CD4-positive, CD25-positive, alpha-beta regulatory T cell (primary cell): ENCODE results near the gene ECM1. TPM values are rescaled to one million over a fixed set of nuclear protein-coding genes. Genes with fewer than 3 reads are reported as not detected.
A peak's percentile ranks its signal among the peaks of the same experiment; 100 is the strongest.

Source experiments
- ATAC-seq, 2 donors: fragments of 150-1000 bp; cut with Tn5 transposase; one replicate each; pipeline ENCODE4 v1.10.0; 2021; ENCODE audit warnings: low read depth in 2 of 2, moderate number of reproducible peaks in 2 of 2, moderate library complexity in 1 of 2
- DNase-seq, 3 donors: peaks; one replicate each; pipeline versions ENCODE4 v3.0.0 to v3.0.0-alpha.2; 2012 to 2022; ENCODE audit warnings: mixed read lengths in 1 of 3
- H3K27ac ChIP-seq: one replicate; pipeline ENCODE4 v1.7.0; 2013; ENCODE audit warnings: mild to moderate bottlenecking, low read length; ENCODE audit not compliant: insufficient read depth, poor library complexity, severe bottlenecking
- H3K27me3 ChIP-seq: one replicate; pipeline ENCODE4 v1.7.0; 2013; ENCODE audit warnings: low read length; ENCODE audit not compliant: control insufficient read depth, insufficient read depth
- H3K36me3 ChIP-seq: one replicate; pipeline ENCODE4 v1.7.0; 2013; ENCODE audit warnings: mild to moderate bottlenecking, low read length, moderate library complexity; ENCODE audit not compliant: control insufficient read depth, insufficient read depth
- H3K4me1 ChIP-seq: 2 replicates; pipeline ENCODE4 v1.7.0; 2013; ENCODE audit warnings: mild to moderate bottlenecking, low read length; ENCODE audit not compliant: insufficient read depth, control insufficient read depth, poor library complexity, severe bottlenecking
- H3K4me3 ChIP-seq: one replicate; pipeline ENCODE4 v1.7.0; 2013; ENCODE audit warnings: low read depth, mild to moderate bottlenecking, low read length, moderate library complexity
- H3K9me3 ChIP-seq, 2 experiments: 1 replicate in 1 of 2; 2 replicates in 1 of 2; pipeline ENCODE4 v1.7.0; 2013; ENCODE audit warnings: low read length in 2 of 2, mild to moderate bottlenecking in 1 of 2, moderate library complexity in 1 of 2; ENCODE audit not compliant: control insufficient read depth in 2 of 2
- H3K27ac Mint-ChIP-seq, 3 donors: one replicate each; pipeline ENCODE4 v1.8.0; 2020 to 2022; ENCODE audit warnings: mild to moderate bottlenecking in 3 of 3, mixed read lengths in 3 of 3, moderate library complexity in 2 of 3
- H3K27me3 Mint-ChIP-seq: one replicate; pipeline ENCODE4 v1.8.0; 2022; ENCODE audit warnings: mild to moderate bottlenecking, mixed read lengths
- H3K36me3 Mint-ChIP-seq: one replicate; pipeline ENCODE4 v1.8.0; 2020; ENCODE audit warnings: mixed read lengths
- H3K4me1 Mint-ChIP-seq, 4 donors: one replicate each; pipeline ENCODE4 v1.8.0; 2020 to 2022; ENCODE audit warnings: mixed read lengths in 4 of 4, mild to moderate bottlenecking in 1 of 4
- H3K4me3 Mint-ChIP-seq, 4 donors: one replicate each; pipeline ENCODE4 v1.8.0; 2020 to 2022; ENCODE audit warnings: mild to moderate bottlenecking in 4 of 4, mixed read lengths in 4 of 4, moderate library complexity in 3 of 4
- H3K9me3 Mint-ChIP-seq, 7 donors: one replicate each; pipeline ENCODE4 v1.8.0; 2020 to 2022; ENCODE audit warnings: mixed read lengths in 7 of 7, mild to moderate bottlenecking in 3 of 7, moderate library complexity in 2 of 7
- polyA plus RNA-seq, 4 donors: library from polyadenylated mRNA; unstranded; fragments of 300-500 nt; fragmentation: Illumina TruSeq; gene quantifications; one replicate each; pipeline ENCODE4 v1.2.3, GENCODE V29; 2021
- total RNA-seq: library from RNA; stranded (reverse); gene quantifications from one replicate; pipeline ENCODE4 v1.2.3, GENCODE V29; 2022

The ECM1 gene
- total and polyA plus RNA-seq, 5 donors from 2014 or later, result 0.10 to 0.22 TPM; not detected in 3

DNA sequence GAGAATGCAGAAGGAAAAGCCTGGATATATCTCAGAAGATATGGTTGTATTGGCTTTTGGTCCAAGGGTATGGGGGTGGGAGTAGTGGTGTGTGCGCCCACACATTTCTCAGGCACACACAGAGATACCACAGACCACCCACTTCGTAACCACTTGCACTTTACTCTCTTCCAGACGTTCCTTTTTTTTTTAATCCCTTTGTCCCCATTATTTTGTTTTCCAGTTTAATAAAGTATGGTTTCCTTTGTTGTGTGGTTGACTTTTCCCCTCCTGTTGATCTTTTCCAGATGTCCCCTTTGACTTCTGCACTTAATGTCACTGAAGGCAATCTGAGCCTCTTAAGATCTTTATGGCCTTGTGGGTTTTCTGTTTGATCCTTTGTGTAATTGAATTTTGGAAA lies 31.2 kb upstream of the ECM1 start:
- Histone ChIP-seq H3K36me3 (peaks cover 16% of the 10 kb centered on the region), H3K4me3 (no peak overlapping the region), H3K9me3 (no peaks in the 10 kb centered on the region), H3K27me3 (no peaks in the 10 kb centered on the region), H3K4me1 (no peaks in the 10 kb centered on the region), H3K27ac (no peak overlapping the region)
- Mint-ChIP-seq H3K36me3 (peaks cover 8% of the 10 kb centered on the region), H3K27me3 (no peaks in the 10 kb centered on the region), H3K4me3 (no peak overlapping the region), H3K9me3 (no peaks in the 10 kb centered on the region), H3K4me1 (peaks cover 10 to 19% (median 11%) of the 10 kb centered on the region in 4 donors), H3K27ac (peak overlapping the region in 1 of 3 donors; percentile 55)
- ATAC-seq (no peak), DNase-seq (no peak)

DNA sequence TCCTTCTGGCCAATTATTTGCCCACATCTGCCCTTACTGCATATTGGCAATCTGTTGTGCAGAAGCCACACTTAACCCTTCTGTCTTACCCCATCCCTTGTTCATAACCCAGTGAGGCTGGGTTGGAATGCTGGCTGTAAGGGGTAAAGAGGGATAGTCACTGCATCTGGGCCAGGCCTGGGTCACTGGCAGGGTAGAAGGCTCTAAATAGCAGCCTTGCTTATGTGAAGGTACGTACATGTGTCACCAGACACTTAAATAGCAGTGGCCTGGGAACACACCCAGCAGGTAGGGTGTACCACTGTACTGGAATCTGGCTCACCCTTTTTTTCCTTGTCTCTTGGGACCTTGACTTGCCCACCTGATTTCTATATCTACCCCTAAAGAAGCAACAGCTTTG lies 30.6 kb upstream of the ECM1 start:
- H3K36me3 Mint-ChIP-seq, result peaks cover 2% of the 10 kb centered on the region
- no peaks in the 10 kb centered on the region for H3K27me3 Mint-ChIP-seq
- no peaks in the 10 kb centered on the region for H3K9me3 Mint-ChIP-seq
- H3K27ac Mint-ChIP-seq, result peak overlapping the region in 2 of 3 donors; percentile 62 to 87
- peaks cover 10 to 18% (median 11%) of the 10 kb centered on the region in 4 donors for H3K4me1 Mint-ChIP-seq
- ATAC-seq, result no peak
- no peak overlapping the region for H3K4me3 ChIP-seq
- no peak overlapping the region for H3K4me3 Mint-ChIP-seq
- no peaks in the 10 kb centered on the region for H3K27me3 ChIP-seq
- no peaks in the 10 kb centered on the region for H3K4me1 ChIP-seq
- peaks cover 10% of the 10 kb centered on the region for H3K36me3 ChIP-seq
- no peak for DNase-seq
- no peak overlapping the region for H3K27ac ChIP-seq
- H3K9me3 ChIP-seq, result no peaks in the 10 kb centered on the region

DNA sequence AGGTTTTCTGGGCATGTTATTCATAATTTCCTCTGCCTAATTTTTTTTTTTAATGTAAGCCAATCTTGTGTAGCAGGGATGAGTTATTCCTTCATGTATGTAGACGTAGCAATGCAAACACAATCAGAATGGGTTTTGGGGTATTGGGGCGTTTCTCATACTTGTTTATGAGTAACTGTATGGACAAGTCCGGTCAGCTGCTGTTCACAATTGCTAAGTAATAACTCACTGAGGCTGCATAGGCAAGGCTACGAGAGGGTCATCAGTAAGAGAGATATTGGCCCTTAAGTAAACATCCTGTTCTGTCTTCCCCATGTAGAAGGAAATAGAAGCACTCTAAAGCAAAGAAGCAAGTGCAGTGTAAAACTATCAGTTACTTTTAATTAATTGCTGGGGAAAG lies 30.2 kb upstream of the ECM1 start:
- no peak overlapping the region for H3K4me3 ChIP-seq
- Mint-ChIP-seq H3K36me3 (no peaks in the 10 kb centered on the region), H3K27me3 (no peaks in the 10 kb centered on the region), H3K4me3 (no peak overlapping the region), H3K4me1 (peaks cover 10 to 18% (median 11%) of the 10 kb centered on the region in 4 donors), H3K27ac (peak overlapping the region in 2 of 3 donors; percentile 62 to 87), H3K9me3 (no peaks in the 10 kb centered on the region)
- no peak for ATAC-seq
- H3K27ac ChIP-seq, result no peak overlapping the region
- H3K36me3 ChIP-seq, result peaks cover 7% of the 10 kb centered on the region
- H3K4me1 ChIP-seq, result no peaks in the 10 kb centered on the region
- no peaks in the 10 kb centered on the region for H3K27me3 ChIP-seq
- H3K9me3 ChIP-seq, result no peaks in the 10 kb centered on the region
- no peak for DNase-seq

DNA sequence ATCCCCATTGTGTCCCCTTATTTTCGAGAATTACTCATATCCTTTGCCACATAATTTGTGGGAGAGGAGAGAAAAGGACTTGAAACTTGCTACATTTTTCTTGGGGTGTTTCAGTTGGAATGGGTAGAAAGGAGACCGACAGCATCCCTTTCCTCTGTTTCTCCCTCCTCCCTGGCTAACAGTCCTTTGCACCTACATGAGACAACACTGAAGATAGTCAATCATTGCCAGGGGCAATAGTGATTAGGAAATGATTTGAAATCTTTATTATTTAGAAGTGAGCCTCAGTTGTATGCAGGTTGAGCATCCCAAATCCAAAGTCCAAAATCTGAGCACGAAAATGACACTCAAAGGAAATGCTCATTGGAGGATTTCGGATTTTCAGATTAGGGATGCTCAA lies 28.5 kb upstream of the ECM1 start:
- H3K36me3 Mint-ChIP-seq, result no peaks in the 10 kb centered on the region
- no peak overlapping the region for H3K27ac ChIP-seq
- H3K27me3 Mint-ChIP-seq, result no peaks in the 10 kb centered on the region
- DNase-seq (no peak), ATAC-seq (no peak)
- H3K9me3 ChIP-seq, result no peaks in the 10 kb centered on the region
- no peak overlapping the region for H3K4me3 ChIP-seq
- H3K9me3 Mint-ChIP-seq, result no peaks in the 10 kb centered on the region
- peak overlapping the region in 1 of 3 donors; percentile 54 for H3K27ac Mint-ChIP-seq
- H3K4me1 Mint-ChIP-seq, result peaks cover 3 to 18% (median 11%) of the 10 kb centered on the region in 4 donors
- H3K4me3 Mint-ChIP-seq, result no peak overlapping the region
- H3K27me3 ChIP-seq, result no peaks in the 10 kb centered on the region
- no peaks in the 10 kb centered on the region for H3K4me1 ChIP-seq
- no peaks in the 10 kb centered on the region for H3K36me3 ChIP-seq

DNA sequence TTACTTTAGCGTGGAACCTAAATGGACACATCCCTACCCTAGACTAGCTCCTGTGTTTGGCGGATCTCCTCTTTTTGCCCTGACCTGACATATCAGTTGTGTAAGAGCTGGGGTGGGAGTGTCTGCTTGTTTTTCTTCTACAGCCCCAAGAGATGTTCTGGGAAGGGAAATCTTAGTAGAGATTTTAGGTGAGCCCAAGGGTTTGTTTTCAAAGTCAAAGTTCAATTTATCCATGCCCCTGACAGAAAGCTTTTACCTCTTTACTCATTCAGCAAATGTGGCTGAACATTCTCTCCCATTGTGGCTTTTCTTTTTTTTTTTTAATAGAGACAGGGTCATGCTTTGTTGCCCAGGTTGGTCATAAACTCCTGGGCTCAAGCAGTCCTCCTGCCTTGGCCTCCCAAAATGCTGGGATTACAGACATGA lies 28.0 kb upstream of the ECM1 start:
- no peak overlapping the region for H3K4me3 Mint-ChIP-seq
- H3K27ac Mint-ChIP-seq, result no peak overlapping the region
- DNase-seq (no peak), ATAC-seq (no peak)
- Histone ChIP-seq H3K9me3 (no peaks in the 10 kb centered on the region), H3K36me3 (no peaks in the 10 kb centered on the region), H3K27ac (no peak overlapping the region), H3K4me1 (no peaks in the 10 kb centered on the region), H3K27me3 (no peaks in the 10 kb centered on the region), H3K4me3 (no peak overlapping the region)
- peaks cover 4% of the 10 kb centered on the region for H3K27me3 Mint-ChIP-seq
- H3K9me3 Mint-ChIP-seq, result no peaks in the 10 kb centered on the region
- no peaks in the 10 kb centered on the region for H3K36me3 Mint-ChIP-seq
- peaks cover 0 to 19% (median 11%) of the 10 kb centered on the region in 4 donors for H3K4me1 Mint-ChIP-seq

DNA sequence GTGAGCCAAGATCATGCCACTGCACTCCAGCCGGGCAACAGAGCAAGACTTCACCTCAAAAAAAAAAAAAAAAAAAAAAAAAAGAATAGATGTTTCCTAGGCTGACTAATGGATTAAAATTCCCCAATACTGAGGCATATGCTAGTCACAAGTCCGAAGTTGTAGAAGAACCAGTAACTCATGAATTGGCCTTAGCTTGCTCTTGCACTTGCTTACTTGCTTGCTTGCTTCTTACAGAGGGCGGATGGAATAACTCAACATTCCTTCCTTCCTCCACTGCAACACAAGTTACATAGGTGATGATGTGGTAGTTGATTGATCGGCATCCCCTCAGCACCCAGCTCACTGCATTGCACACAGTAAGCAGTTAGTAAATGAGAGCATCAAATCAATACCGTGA lies 23.5 kb upstream of the ECM1 start:
- peaks cover 6% of the 10 kb centered on the region for H3K27me3 Mint-ChIP-seq
- Histone ChIP-seq H3K36me3 (no peaks in the 10 kb centered on the region), H3K4me3 (no peak overlapping the region)

DNA sequence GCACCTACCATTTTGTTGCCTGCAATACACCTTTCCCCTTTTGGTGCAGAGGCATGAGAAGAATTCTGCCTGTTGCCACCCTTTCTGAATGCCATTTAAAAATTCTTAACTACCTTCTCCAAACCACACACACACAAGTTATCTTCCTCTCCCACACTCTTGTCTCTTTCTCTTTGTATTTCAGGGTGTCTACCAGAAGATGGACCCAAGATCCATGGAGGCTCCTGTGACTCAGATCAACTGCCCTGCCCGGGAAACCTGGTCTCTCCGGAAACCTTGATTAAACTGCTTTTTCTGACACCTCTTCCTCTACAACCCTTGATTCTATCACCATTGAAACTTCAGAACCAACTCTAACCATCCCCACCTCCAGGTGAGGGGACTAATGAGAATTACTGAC lies 23.0 kb upstream of the ECM1 start:
- Histone ChIP-seq H3K27me3 (no peaks in the 10 kb centered on the region), H3K4me1 (peaks cover 11% of the 10 kb centered on the region), H3K9me3 (no peaks in the 10 kb centered on the region), H3K36me3 (no peaks in the 10 kb centered on the region), H3K27ac (no peak overlapping the region), H3K4me3 (no peak overlapping the region)
- H3K9me3 Mint-ChIP-seq, result peaks cover 0 to 2% (median 0%) of the 10 kb centered on the region in 7 donors
- peak overlapping the region in 3 of 4 donors; percentile 35 to 73 (median 68) for H3K4me3 Mint-ChIP-seq
- no peak for ATAC-seq
- peaks cover 15% of the 10 kb centered on the region for H3K36me3 Mint-ChIP-seq
- no peak overlapping the region for H3K27ac Mint-ChIP-seq
- peaks cover 6% of the 10 kb centered on the region for H3K27me3 Mint-ChIP-seq
- DNase-seq, result no peak
- H3K4me1 Mint-ChIP-seq, result peaks cover 0 to 31% (median 21%) of the 10 kb centered on the region in 4 donors

More for the DNA sequence above, 23.5 kb upstream of the ECM1 start:
- Mint-ChIP-seq H3K9me3 (peaks cover 0 to 2% (median 0%) of the 10 kb centered on the region in 7 donors), H3K4me3 (peak overlapping the region in 1 of 4 donors; percentile 68), H3K4me1 (peaks cover 0 to 31% (median 23%) of the 10 kb centered on the region in 4 donors), H3K27ac (no peak overlapping the region), H3K36me3 (peaks cover 14% of the 10 kb centered on the region)
- Histone ChIP-seq H3K27ac (no peak overlapping the region), H3K4me1 (peaks cover 11% of the 10 kb centered on the region), H3K9me3 (no peaks in the 10 kb centered on the region), H3K27me3 (no peaks in the 10 kb centered on the region)
- DNase-seq (no peak), ATAC-seq (no peak)
